GM19455 (cell line): ENCODE results near the gene SPNS1.
"Not testable (repeated sequence)": the region's sequence is repeated elsewhere in the genome, so short reads cannot be mapped to it uniquely, and the experiment has no call there.

ENCODE experiments used
- ATAC-seq: cut with Tn5 transposase; IDR thresholded peaks from one replicate; pipeline ENCODE4 v1.9.1; 2021; ENCODE audit not compliant: unreplicated experiment

Gene SPNS1

DNA sequence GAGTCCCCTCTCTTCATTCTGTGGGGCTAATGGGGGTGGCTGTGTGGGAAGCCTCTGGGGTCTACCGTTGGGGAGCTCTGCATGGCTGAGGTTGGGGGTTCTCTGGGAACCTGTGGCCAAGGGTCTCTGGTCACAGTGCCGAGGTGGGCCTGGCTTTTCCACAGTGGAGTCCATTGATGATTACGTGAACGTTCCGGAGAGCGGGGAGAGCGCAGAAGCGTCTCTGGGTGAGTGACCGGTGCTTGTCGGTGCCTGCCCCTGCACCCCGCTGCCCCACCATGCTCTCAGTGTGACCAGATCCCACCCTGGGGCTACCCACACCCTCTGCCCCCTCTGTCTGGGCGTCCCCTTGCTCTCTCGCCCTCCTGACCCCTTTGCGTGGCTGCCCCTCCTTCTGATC, 14.8 kb downstream of the SPNS1 start:
- ATAC-seq: no peak

DNA sequence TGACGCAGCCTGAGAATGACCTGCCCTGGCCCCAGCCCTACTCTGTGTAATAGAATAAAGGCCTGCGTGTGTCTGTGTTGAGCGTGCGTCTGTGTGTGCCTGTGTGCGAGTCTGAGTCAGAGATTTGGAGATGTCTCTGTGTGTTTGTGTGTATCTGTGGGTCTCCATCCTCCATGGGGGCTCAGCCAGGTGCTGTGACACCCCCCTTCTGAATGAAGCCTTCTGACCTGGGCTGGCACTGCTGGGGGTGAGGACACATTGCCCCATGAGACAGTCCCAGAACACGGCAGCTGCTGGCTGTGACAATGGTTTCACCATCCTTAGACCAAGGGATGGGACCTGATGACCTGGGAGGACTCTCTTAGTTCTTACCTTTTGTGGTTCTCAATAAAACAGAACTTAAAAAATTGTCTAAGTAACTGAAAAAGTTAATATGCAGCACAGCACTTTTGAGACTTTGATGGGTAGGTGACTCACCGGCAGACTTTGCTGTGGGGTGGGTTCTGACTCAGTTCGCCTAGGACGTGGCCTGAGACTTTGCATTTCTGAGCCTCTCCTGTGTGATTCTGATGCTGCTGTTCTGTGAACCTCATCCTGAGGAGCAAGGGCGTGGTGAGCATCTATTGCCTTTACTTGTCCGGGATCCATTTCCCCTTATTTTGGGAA, 15.9 kb downstream of the SPNS1 start:
- no peak for ATAC-seq

DNA sequence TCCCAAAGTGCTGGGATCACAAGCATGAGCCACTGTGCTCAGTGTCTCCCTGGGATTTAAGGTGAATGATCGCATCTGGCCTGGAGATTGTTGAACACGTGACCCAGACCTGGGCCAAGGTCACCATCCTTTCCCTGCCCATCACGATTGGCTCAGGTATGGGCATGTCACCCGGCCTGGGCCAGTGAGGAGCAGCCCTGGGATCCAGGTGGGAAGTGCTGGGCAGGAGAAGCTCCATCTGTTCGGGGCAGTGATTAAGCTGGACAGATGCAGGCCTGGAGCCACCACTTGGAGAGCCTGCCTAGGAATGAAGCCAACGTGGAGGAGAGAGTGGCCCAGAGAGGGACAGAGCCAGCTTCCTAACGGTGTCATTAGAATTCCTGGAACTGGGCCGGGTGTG, 17.1 kb downstream of the SPNS1 start:
- ATAC-seq: no peak

DNA sequence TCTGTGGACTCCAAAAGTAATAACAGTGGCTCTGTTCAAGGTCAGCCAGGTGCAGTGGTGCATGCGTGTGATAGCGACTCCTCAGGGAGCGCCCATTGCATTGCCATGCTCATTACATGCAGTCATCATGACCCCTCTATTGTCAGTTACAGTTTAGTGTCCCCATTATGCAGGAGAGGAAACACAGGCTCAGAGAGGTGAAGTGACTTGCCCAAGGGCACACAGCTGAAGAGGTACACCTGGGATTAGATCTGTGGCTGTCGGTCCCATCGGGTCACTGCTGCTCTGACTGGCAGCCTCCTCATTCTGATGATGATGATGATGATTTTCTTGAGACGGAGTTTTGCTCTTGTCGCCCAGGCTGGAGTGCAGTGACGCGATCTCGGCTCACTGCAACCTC, 17.9 kb downstream of the SPNS1 start:
- no peak for ATAC-seq

DNA sequence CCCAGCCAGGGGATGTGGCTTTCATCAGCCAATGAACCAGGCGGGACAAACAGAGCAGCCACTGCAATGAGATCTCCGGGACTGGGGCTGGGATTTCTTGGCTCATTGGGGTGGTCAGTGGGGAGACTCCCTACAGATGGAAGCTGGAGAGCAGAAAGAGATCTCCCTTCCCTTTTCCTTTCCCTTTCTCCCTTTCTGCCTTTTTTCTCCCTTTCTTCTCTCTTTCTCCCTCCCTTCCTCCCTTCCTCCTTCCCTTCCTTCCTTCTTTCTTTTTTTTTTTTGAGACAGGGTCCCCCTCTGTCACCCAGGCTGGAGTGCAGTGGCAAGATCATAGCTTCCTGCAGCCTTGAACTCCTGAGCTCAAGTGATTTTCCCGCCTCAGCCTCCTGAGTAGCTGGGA, 24.3 kb downstream of the SPNS1 start:
- ATAC-seq: no peak

DNA sequence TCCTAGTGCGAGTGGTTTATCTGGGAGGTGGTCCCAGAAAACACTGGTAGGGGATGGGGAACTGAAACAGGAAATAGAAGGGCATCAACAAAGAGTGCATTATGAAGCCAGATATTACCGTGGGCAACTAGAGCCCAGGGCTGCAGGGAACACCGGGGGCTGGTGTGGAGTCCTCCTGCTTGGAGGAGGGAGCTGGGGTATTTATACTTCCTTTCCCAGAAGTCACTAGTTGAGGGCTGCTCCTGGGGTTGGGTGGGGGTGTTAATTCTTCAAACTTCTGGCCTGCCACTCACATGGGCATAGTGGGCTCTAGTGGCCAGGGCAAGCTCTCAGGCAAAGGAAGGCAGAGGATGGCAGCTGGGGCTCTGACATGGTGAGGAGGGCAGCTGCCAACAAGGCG, 25.0 kb downstream of the SPNS1 start:
- no peak for ATAC-seq

DNA sequence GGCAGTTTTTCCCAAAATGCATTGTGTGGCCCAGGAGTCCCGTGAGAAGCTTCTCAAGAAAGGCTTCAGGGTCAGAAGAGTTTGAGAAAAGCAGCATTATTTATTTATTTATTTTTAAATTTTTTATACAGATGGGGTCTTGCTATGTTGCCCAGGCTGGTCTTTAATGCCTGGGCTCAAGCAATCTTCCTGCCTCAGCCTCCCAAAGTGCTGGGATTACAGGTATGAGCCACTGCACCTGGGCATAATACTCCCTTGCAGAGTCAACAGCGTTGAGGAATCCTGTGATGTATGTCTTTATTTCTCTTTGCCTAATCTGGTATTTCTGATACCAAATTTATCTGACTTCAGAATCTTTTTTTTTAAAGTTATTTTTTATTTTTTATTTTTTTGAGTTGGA, 25.4 kb downstream of the SPNS1 start:
- ATAC-seq: no peak

DNA sequence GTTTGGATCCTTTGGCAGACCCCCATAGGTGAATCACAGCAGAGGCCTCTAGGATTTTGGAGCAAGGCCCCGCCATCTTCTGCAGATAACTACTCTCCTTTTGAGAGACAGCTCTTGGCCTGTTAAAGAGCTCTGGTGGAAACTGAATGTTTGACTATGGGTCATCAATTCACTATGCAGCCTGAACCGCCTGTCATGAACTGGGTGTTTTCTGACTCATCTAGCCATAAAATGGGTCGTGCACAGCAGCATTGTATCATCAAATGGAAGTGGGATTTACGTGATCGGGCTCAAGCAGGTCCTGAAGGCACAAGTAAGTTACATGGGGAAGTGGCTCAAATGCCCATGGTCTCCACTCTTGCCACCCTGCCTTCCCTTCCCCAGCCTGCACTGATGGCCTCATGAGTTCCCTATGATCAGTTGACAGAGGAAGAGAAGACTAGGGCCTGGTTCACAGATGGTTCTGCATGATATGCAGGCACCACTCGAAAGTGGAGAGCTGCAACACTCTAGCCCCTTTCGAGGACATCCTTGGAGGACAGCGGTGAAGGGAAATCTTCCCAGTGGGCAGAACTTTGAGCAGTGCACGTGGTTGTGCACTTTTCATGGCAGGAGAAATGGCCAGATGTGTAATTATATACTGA, 30.0 kb downstream of the SPNS1 start:
- ATAC-seq: not testable (repeated sequence)

DNA sequence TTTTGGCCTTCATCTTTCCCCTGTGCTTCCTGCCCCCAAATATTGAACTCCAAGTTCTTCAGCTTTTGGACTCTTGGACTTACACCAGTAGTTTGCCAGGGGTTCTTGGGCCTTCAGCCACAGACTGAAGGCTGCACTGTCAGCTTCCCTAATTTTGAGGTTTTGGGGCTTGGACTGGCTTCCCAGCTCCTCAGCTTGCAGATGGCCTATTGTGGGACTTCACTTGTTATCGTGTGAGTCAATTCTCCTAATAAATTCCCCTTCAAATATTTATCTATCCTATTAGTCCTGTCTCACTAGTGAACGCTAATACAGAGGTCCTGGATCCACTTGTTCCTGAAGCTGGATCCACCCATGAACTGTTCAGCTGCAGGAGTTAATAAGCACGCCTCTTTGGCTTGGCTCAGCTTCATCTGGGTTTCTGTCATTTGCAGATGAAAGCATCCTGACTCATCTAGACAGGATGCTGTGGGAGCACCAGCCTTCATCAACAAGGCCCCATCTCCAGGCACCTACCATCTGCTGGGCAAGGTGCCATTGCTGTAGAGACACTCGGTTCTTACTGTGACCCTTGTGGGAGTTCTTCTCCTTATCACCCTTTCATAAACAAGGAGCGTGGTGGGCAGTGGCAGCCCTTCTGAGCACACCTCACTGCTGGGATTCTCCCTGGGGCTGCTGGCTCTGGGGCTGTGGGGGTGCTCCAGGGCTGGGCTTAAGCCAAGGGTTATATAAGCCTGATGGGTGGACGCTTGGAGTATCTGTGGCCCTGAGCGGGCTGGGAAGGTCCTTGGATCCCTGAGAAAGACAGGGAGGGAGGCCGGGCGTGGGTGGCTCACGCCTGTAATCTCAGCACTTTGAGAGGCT, 33.4 kb downstream of the SPNS1 start:
- no peak for ATAC-seq

DNA sequence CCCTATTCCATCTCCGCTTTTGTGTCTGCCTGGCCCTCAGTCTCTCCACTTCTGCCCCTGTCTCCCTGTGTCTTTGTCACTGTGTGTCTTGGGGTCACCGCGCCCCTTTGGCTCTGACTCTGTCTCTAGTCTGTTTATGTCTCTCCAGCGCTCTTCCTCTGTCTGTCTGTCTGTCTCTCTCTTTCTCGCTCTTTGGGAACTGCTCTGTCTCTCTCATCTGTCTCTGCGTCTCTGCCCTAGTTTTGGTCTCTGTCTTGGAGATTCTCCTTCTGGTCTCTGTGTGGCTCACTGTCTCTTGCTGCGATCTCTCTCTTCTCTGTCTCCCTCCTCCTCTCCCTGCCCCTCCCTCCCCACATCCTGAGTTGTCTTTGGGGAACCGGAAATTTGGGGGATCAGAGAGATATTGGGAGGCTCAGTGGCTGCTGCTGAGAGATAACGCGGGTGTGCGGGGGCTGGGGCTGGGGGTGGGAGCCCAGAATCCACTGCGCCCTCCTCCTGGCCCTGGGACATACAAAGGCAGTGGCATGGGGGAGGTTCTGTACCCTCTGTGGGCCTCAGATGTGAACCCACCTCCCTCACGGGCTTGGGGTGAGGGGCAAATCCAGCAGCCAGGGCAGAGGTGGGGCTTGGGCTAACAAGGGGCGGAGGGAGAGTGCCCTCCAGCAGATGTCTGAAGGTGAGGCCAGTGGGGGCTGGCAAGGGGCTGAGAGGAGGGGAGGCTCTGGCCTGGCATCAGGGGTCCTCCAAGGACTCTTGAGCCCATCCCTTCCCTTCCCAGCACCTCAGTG, 34.7 kb downstream of the SPNS1 start:
- ATAC-seq: no peak

DNA sequence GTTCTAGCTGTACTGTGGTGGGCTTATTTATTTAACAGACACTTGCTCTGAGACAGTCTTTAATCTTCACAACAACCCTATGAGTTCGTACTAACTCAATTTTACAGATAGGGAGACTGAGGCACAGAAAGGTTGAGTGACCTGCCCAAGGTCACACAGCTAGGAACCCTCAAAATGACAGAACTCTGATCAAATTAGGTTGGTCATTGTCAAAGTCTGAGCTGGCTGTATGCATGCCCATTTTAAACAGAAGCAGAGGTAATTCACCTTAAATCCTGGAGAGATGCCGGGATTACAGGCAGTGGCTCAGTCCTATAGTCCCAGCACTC, 35.2 kb downstream of the SPNS1 start:
- no peak for ATAC-seq

DNA sequence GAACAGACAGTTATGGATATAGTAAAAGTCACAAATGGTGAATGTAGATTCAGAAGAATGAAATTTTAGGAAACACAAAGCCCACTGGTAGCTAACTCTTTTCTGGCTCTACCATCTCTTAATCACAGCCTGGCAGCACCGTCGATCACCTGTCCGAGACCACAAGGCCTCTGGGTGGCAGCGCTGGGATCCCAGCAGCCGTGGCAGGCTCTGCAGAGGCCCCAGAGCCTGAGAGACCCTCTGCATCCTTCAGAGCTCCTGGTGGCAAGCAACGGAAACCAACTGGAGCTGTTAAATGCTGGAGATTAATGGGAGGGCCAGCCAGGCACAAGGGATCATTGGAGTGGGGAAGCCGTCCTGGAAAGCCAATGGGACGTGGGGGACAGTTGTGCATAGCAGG, 36.5 kb downstream of the SPNS1 start:
- no peak for ATAC-seq

DNA sequence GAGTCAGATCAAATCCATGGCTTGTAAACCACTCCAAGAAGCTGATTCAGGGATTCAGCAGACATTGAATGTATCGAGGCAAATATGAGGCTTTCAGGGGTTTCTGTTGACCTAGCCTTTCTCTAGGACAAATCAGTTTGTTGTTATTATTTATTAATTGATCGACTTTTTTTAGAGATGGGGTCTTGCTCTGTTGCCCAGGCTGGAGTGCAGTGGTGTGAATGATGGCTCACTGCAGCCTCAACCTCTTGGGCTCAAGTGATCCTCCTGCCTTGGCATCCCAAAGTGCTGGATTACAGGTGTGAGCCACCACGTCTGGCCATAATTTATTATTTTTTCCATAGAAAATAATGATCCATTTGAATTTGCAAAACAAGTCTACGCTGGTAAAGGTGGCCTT, 37.3 kb downstream of the SPNS1 start:
- no peak for ATAC-seq

DNA sequence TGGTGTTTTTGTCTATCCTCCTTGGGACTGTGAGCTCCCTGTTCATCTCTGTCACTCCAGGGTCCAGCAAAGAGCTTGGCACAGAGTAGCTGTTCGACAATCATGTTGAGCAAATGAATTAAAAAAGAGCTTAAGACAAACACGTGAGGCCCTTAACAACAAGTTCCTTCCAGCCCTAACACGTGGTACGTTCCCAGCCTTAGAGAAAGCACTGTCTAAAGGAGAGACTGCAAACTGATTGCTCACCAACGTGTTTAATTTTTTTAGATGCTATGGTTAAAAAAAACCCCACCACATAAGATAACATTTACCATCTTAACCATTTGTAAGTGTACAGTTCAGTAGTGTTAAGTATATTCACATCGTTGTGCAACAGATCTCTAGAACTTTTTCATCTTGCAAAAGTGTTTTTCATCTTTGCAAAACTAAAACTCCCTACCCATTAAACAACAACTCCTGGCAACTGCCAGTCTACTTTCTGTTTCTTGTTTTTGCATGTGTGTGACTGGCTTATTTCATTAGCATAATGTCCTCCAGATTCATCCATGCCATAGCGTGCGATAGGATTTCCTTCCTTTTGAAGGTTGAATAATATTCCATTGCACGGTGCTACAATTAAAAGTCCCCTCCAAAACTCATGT, 38.5 kb downstream of the SPNS1 start:
- no peak for ATAC-seq

DNA sequence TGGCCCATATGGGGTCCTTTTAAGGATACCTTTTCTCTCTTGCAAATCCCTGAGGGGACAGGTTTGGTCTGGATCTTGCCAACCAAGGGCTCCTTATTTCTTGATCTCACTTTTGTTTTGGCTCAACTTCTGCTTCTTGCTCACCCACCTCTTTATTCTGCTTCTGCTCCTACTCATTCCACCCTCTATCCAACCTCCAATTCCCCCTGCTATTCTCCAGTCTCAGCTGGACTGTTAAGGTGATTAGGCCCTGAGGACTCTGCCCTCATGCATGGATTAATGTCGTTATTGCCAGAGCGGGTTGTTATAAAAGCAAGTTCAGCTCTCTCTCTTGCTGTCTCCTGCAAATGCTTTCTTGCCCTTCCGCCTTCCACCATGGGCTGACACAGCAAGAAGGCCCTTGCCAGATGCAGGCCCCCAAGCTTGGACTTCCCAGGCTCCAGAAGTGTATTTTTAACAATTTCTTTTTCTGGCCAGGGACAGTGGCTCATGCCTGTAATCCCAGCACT, 40.0 kb downstream of the SPNS1 start:
- no peak for ATAC-seq

DNA sequence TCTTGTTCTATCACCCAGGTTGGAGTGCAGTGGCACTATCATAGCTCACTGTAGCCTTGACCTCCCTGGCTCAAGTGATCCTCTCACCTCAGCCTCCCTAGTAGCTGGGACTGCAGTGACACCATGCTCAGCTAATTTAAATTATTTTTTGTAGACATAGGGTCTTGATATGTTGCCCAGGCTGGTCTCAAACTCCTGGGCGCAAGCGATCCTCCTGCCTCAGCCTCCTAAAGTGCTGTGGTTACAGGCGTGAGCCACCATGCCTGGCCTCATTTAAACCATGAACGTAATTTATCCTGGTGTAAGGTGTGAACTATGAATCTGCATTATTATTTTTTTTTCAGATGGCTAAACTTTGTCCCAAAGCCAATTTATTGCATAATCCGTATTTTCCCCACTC, 47.6 kb downstream of the SPNS1 start:
- ATAC-seq: no peak

DNA sequence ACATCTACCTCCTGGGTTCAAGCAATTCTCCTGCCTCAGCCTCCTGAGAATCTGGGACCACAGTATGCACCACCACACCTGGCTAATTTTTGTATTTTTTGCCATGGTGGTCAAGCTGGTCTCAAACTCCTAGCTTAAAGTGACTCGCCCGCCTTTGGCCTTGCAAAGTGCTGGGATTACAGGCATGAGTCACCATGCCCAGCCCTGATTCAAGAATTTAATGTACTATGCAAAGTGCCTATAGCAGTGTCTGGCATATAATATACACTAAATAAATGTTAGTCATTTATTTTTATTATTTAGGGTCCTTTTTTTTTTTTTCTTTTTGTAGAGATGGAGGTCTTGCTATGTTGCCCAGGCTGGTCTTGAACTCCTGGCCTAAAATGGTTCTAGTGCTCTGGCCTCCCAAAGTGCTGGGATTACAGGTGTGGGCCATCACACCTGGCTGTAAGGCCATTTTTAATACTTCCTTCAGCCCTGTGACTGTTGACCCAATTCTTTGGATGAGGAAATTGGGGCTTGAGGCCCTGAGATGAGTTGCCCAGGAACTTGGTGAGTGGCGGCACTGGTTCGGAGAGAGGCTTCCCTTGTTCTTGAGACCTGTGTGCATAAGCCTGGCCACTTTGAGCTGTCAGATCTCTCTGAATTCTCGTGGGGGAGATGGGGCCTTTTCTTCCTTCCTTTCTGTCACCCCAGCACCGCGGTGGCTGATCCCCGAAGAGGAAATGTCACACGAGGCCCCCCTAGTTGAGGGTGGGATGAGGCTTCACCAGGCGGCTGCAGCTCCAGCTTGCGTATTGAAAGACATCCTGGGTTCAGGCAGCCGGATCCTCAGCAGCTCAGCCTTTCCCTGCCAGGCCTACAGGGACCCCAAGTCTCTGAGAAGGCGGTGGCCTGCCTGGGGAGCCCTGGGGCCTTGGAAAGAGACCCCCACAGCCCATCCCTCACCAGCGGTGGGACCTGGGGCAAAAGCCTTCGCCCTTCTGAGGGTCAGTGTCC, 49.0 kb downstream of the SPNS1 start:
- ATAC-seq: no peak

DNA sequence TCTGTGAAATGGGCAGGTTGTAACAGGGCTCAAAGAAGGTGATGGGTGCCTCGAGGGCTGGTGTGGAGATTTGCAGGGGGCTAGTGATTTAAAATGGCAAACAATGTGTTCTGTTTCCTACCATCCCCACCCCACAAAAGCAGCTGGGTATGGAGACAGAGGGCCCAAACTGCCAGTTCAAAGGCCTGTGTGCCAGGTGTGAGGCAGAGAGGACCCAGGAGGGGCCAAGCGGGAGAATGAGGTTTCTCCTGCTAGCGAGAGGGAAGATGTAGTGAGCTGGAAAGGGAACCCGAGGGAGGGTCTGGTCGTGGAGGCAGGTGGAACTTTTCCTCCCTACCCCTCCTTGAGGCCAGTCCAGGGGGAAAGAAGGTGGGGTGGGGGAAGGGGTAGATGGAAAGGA, 49.7 kb downstream of the SPNS1 start:
- no peak for ATAC-seq

DNA sequence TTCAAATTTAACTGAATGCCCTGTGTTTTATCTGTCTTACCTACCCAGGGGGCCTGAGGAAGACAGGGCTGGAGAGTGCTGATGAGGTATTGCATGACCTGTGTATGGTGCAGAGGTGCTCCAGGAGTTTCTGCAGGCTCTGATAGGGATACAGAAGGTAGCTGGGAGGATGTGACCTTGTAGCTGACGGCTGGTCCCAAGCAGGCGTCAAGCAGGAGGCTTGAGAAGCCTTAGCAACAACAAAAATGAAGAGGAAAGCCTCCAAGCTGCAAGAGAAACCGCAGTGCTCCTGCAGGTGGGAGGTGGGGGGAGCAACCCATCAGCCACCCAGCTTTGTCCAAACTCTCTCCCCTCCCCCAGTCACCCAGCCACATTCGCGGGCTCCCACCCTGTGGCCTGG, 50.6 kb downstream of the SPNS1 start:
- ATAC-seq: no peak

DNA sequence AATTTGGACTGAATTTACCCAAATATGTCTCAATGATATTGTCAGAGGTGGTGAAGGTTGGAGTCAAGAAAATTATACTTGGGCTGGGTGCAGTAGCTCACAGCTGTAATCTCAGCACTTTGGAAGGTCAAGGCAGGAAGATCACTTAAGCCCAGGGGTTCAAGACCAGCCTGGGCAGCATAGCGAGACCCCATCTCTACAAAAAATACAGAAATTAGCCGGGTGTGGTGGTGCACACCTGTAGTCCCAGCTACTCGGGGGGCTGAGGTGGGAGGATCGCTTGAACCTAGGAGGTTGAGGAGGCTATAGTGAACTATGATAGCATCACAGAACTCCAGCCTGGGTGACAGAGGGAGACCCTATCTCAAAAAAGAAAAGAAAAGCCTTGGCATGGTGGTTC, 51.2 kb downstream of the SPNS1 start:
- no peak for ATAC-seq
